T-helper 2 cell (primary cell): Measurements from ENCODE around the gene DHRS7B.
"Not testable (repeated sequence)": the region's sequence is repeated elsewhere in the genome, so short reads cannot be mapped to it uniquely, and the experiment has no call there.

Experiments
- DNase-seq, 5 experiments: peaks; one replicate each; pipeline versions ENCODE4 v3.0.0 to v3.0.0-alpha.2; 2012 to 2022

Gene DHRS7B

DNA sequence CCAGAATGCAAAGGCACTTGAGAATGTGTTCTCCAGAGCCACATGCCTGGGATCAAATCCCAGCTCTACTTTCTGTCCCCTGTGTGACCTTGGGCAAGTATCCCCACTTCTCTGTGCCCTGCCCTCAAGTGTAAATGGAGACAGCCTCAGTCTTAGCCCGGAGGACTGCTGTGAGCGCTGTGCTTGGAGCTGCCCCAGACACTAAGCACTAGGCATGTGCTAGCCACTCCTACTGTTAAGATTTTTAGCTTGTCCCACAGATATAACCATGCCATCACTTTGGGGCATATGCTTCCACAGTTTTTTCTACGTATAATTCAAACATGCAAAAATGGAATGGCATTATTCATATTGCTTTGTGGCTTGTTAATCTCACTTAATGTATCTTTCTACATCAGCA is 57.8 kb downstream of the DHRS7B start:
- no peak for DNase-seq

DNA sequence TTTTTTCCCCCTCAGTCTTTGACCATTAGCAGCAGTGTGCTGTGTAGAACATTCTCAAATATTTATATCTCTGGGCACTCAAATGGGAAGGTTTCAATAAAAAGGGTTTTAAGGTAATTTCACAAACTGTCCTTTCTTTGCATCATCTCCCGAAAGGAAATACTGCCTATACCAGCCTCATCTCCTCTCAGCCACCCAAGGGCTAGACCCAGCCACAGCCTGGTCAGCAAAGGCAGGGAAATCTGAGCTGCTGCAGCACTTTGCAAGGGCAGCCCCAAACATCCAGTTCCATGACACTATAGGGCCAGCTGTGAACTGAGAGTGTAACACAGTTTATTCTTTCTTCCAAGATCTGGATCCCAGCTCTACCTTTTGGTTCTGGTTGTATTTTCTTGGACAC is 58.3 kb downstream of the DHRS7B start:
- no peak for DNase-seq

- DNase-seq: no peak
These were observed 59.8 kb downstream of the DHRS7B start for GRCh38 chr17:21186399-21187187.

GRCh38 chr17:21189361-21189760 is 62.6 kb downstream of the DHRS7B start:
- no peak for DNase-seq

- DNase-seq: no peak
These were observed 63.3 kb downstream of the DHRS7B start for GRCh38 chr17:21190078-21190477.

DNA sequence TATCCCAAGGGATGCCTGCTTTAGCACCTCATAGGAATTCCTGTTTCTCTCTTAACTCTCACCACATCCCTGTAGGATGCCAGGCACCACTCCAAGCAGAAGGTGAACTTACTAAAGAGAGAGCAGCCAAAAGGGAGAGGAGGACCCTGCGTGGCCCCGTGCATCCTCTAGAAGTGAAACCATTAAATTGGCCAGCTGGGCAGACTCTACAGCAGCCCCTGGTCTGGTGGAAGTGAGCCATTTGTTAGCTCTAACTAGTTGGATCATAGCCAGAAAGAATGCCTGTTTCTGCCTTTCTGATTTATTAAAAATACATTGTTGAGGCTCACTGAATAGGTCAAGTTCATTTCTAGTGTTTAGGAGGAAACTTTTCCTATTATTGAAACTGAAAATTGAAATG is 64.9 kb downstream of the DHRS7B start:
- no peak for DNase-seq

- DNase-seq: not testable (repeated sequence)
These were observed 65.7 kb downstream of the DHRS7B start for GRCh38 chr17:21192414-21192813.

- DNase-seq: peak in 1 of 5 experiments; percentile 57
These were observed 66.3 kb downstream of the DHRS7B start for GRCh38 chr17:21193031-21193430.

GRCh38 chr17:21194226-21194625 is 67.5 kb downstream of the DHRS7B start:
- no peak for DNase-seq

DNA sequence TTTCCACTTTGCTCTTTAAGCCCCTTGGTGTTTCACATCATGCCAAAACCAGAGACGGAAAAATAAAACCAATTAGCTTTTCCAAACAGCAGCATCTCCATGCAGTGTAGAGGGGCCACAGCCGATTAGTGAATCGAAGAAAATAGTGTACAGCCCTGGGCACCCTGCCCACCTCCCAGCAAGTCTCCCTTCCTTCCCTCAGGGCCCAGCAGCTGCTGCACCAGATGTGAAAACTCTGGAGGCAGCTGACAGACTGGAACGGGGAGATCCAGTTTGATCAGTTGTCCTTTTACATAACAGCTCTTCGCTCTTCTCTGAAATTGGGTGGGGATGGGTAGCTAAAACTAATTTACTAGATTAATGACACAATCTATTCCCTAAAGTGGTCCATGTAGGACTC is 67.9 kb downstream of the DHRS7B start:
- DNase-seq: no peak

DNA sequence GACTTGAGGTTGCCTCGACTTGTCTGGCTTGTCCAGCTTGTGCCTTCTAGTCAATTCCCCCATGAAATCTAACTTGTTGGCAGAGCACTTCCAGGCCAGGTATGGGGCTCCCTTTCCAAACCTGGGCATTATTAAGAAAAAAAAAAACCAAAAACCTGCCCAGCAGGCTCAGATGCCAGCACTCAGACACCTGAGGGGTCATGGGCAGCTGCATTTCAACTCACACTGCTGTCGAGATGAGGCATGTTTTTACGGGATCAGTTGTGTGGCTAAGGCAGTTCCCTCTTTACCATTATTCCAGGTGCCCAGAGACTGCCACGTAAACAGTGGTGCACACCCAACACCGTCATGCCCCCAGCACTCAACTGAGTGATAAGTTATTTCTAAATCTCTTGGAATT is 69.4 kb downstream of the DHRS7B start:
- no peak for DNase-seq

- DNase-seq: no peak
These were observed 71.6 kb downstream of the DHRS7B start for GRCh38 chr17:21198411-21198810.

GRCh38 chr17:21199311-21199710 is 72.5 kb downstream of the DHRS7B start:
- no peak for DNase-seq

DNA sequence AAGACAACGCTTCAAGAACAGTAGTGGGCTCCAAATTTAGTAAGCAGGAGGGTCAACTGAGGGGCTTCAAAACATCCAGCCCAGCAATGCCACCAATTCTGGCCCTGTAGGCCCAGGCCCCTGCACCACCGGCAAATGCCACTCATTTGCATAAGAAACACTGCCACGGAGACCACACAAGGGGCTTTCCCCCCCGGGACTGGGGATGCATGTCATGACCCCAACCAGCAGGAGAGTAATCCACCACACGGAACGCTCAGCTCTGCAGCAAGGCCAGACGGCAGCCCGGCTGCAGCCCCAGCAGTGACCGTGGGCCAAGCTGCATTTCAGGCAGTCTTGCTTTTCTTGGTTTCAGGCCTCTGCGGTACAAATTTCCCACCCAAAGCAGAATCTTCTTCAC is 73.1 kb downstream of the DHRS7B start:
- no peak for DNase-seq

GRCh38 chr17:21200590-21201297 is 74.0 kb downstream of the DHRS7B start:
- no peak for DNase-seq

DNA sequence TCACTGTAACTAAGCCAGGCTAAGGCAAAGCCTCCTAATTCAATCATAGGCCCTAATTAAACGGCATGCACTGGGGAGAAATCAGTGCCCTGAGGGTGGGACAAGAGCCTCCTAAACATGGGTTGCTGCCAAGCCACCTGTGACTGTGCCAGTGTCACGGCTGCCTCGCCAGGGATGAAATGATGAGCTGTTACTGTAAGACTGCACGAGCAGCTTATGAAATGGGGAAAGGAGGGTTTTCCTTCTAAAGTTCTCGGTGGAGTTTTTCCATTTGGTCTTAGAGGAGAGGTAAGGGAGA is 74.5 kb downstream of the DHRS7B start:
- DNase-seq: no peak

GRCh38 chr17:21201874-21202273 is 75.1 kb downstream of the DHRS7B start:
- DNase-seq: no peak

DNA sequence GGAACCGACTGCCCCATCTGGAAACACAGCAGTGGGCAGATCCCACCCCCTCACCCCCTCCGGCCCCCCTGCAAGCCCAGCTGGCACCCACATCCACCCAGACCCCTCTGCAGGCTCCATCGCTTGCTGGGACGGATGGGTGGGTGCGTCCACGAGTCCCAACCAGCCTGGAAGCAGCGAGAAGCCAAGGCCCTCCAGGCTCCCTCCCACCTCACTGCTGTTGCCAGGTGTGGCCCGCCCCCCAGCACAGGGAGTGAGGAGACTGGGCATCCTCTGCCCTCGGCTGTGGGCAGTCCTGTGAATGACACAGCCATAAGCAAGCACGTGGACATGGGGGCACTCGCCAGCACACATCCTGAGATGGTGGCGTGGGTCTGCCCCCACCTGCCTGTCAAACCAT is 75.7 kb downstream of the DHRS7B start:
- DNase-seq: no peak

- no peak for DNase-seq
These were observed 78.2 kb downstream of the DHRS7B start for GRCh38 chr17:21204935-21205334.

DNA sequence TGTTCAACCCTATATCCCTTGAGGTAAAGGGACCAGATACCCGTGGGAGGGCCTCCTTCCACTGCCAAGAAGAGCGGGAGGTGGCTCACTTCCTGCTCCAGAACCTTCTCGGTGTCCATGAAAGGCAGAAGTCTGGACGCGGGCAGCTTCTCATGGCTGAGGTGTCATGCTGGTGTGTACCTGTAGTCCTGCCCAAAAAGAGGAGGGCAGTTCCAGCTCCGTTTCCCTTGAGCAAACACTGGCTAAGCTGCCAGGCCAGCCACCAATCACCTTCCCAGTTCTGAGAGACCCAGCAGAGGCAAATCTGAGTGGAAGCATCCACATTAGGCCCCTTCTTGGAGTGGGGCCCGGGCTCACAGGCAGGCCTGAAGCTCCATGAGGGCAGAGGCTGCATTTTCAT is 81.6 kb downstream of the DHRS7B start:
- DNase-seq: no peak

DNA sequence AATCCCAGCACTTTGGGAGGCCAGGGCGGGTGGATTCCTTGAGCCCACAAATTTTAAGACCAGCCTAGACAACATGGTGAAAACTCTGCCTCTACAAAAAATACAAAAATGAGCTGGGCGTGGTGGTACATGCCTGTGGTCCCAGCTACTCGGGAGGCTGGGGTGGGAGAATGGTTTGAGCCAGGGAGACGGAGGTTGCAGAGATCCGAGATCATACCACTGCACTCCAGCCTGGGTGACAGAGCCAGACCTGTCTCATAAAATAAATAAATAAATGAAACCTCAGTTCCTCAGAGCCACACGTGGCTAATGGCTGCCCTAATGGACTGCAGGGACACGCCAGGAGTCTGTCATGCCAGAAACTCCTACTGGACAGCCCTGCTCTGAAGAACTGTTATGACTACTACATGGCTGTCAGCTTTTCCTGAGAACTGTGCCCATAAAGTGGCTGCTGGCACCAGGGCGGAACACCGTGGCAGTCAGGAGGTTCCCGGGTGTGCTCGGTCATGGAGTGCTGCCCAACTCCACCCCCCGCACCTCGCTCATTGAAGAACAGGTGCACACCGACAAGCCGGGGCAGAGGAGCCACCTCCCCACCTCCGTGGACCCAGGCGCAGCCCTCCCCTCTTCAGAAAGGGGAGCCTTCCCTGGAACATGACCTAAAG is 82.9 kb downstream of the DHRS7B start:
- no peak for DNase-seq

- no peak for DNase-seq
These were observed 83.8 kb downstream of the DHRS7B start for GRCh38 chr17:21210411-21211076.

- DNase-seq: peak in 1 of 5 experiments; percentile 17
These were observed 85.2 kb downstream of the DHRS7B start for GRCh38 chr17:21211825-21212479.
